HepG2 (cell line): ENCODE measurements around the gene WASHC3. TPM values are rescaled to one million over a fixed set of nuclear protein-coding genes. Genes with fewer than 3 reads are reported as not detected.

ENCODE experiments used
- ATAD3A ChIP-seq: sonication (generic); formaldehyde crosslinking; IDR thresholded peaks from 2 replicates; pipeline ENCODE4 v1.4.0; 2020; ENCODE audit warnings: missing genetic modification reagents
- BRCA1 ChIP-seq: sonication (generic); formaldehyde crosslinking; IDR thresholded peaks from 2 replicates; pipeline ENCODE4 v1.4.0; 2020; ENCODE audit warnings: missing genetic modification reagents
- GATA4 ChIP-seq: sonication (generic); IDR thresholded peaks from 2 replicates; pipeline ENCODE4 v1.6.1; 2016; ENCODE audit warnings: antibody characterized with exemption, low read depth, borderline replicate concordance
- KDM3A ChIP-seq: IDR thresholded peaks from 2 replicates; pipeline ENCODE4 v1.6.1; 2018; ENCODE audit warnings: low read depth, missing compliant biosample characterization
- KMT2A ChIP-seq: sonication (generic); formaldehyde crosslinking; IDR thresholded peaks from 2 replicates; pipeline ENCODE4 v1.4.0; 2020; ENCODE audit warnings: missing genetic modification reagents
- RERE ChIP-seq: IDR thresholded peaks from 2 replicates; pipeline ENCODE4 v1.6.1; 2016; ENCODE audit warnings: low read depth, missing genetic modification reagents, missing compliant biosample characterization
- SALL1 ChIP-seq: sonication (generic); formaldehyde crosslinking; IDR thresholded peaks from 2 replicates; pipeline ENCODE4 v1.8.0; 2022; ENCODE audit warnings: mild to moderate bottlenecking, missing genetic modification reagents
- SOX6 ChIP-seq, 2 experiments: fragments of 450-650 bp in 1 of 2; sonication (generic) in 1 of 2; formaldehyde crosslinking in 1 of 2; IDR thresholded peaks; 2 replicates each; pipeline versions ENCODE4 v1.4.0 to v1.6.1; 2017 to 2020; ENCODE audit warnings: antibody characterized with exemption in 1 of 2, mild to moderate bottlenecking in 1 of 2, missing genetic modification reagents in 1 of 2
- ZFAT ChIP-seq: sonication (generic); formaldehyde crosslinking; conservative IDR thresholded peaks from 2 replicates; pipeline ENCODE4 v1.8.1; 2023; ENCODE audit warnings: missing genetic modification reagents, inconsistent platforms
- ZNF558 ChIP-seq: sonication (generic); formaldehyde crosslinking; IDR thresholded peaks from 2 replicates; pipeline ENCODE4 v1.9.0; 2022; ENCODE audit warnings: mild to moderate bottlenecking, missing genetic modification reagents, borderline replicate concordance
- ZNF564 ChIP-seq: sonication (generic); formaldehyde crosslinking; IDR thresholded peaks from 2 replicates; pipeline ENCODE4 v1.8.1; 2023; ENCODE audit warnings: mild to moderate bottlenecking, missing genetic modification reagents
- ZNF879 ChIP-seq: sonication (generic); formaldehyde crosslinking; IDR thresholded peaks from 2 replicates; pipeline ENCODE4 v1.8.1; 2023; ENCODE audit warnings: missing genetic modification reagents
- polyA plus RNA-seq, 8 experiments: library from polyadenylated mRNA; depleted of rRNA in 3 of 8; stranded (reverse) in 7 of 8; unstranded in 1 of 8; fragments of >200 nt; fragmentation: Illumina TruSeq in 4 of 8; extraction: Trizol in 4 of 8; gene quantifications; 2 replicates each; pipeline versions ENCODE4 v1.2.1 to v1.2.3, GENCODE V29; 2011 to 2016; ENCODE audit warnings: low read depth in 4 of 8, missing spikeins in 1 of 8, mixed read lengths in 1 of 8; ENCODE audit not compliant: insufficient read depth in 1 of 8
- total RNA-seq, 5 experiments: library from RNA; depleted of rRNA; stranded (reverse); fragments of >200 nt; fragmentation: Illumina TruSeq; extraction: Trizol; gene quantifications; 2 replicates each; pipeline ENCODE4 v1.2.3, GENCODE V29; 2016; ENCODE audit warnings: low read depth in 1 of 5
- TF ChIP-seq, protein P1 (sequence below): sonication (generic); formaldehyde crosslinking; IDR thresholded peaks from 2 replicates; pipeline ENCODE4 v1.4.0; 2020; ENCODE audit warnings: mild to moderate bottlenecking, missing genetic modification reagents, borderline replicate concordance
- TF ChIP-seq, protein P2 (sequence below): sonication (generic); formaldehyde crosslinking; IDR thresholded peaks from 2 replicates; pipeline ENCODE4 v1.8.0; 2022; ENCODE audit warnings: mild to moderate bottlenecking, missing genetic modification reagents
- TF ChIP-seq, protein P3 (sequence below): IDR thresholded peaks from 2 replicates; pipeline ENCODE4 v1.6.1; 2016; ENCODE audit warnings: control low read depth
- TF ChIP-seq, protein P4 (sequence below): IDR thresholded peaks from 2 replicates; pipeline ENCODE4 v1.6.1; 2012; ENCODE audit warnings: low read depth, low read length, improper control_type of control experiment

Gene WASHC3
- total and polyA plus RNA-seq, 2 of the 13 experiments (the other 11 are each of a cell fraction or from before 2014, with no cell fraction given) = 32.7 to 47.3 TPM

- TF ChIP-seq, protein P1, sequence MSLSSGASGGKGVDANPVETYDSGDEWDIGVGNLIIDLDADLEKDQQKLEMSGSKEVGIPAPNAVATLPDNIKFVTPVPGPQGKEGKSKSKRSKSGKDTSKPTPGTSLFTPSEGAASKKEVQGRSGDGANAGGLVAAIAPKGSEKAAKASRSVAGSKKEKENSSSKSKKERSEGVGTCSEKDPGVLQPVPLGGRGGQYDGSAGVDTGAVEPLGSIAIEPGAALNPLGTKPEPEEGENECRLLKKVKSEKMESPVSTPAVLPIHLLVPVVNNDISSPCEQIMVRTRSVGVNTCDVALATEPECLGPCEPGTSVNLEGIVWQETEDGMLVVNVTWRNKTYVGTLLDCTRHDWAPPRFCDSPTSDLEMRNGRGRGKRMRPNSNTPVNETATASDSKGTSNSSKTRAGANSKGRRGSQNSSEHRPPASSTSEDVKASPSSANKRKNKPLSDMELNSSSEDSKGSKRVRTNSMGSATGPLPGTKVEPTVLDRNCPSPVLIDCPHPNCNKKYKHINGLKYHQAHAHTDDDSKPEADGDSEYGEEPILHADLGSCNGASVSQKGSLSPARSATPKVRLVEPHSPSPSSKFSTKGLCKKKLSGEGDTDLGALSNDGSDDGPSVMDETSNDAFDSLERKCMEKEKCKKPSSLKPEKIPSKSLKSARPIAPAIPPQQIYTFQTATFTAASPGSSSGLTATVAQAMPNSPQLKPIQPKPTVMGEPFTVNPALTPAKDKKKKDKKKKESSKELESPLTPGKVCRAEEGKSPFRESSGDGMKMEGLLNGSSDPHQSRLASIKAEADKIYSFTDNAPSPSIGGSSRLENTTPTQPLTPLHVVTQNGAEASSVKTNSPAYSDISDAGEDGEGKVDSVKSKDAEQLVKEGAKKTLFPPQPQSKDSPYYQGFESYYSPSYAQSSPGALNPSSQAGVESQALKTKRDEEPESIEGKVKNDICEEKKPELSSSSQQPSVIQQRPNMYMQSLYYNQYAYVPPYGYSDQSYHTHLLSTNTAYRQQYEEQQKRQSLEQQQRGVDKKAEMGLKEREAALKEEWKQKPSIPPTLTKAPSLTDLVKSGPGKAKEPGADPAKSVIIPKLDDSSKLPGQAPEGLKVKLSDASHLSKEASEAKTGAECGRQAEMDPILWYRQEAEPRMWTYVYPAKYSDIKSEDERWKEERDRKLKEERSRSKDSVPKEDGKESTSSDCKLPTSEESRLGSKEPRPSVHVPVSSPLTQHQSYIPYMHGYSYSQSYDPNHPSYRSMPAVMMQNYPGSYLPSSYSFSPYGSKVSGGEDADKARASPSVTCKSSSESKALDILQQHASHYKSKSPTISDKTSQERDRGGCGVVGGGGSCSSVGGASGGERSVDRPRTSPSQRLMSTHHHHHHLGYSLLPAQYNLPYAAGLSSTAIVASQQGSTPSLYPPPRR = peak; percentile 97
- TF ChIP-seq, protein P2, sequence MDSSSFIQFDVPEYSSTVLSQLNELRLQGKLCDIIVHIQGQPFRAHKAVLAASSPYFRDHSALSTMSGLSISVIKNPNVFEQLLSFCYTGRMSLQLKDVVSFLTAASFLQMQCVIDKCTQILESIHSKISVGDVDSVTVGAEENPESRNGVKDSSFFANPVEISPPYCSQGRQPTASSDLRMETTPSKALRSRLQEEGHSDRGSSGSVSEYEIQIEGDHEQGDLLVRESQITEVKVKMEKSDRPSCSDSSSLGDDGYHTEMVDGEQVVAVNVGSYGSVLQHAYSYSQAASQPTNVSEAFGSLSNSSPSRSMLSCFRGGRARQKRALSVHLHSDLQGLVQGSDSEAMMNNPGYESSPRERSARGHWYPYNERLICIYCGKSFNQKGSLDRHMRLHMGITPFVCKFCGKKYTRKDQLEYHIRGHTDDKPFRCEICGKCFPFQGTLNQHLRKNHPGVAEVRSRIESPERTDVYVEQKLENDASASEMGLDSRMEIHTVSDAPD (CRISPR knock-in tag) = no peak; the same call in 1 of the 2 replicates
- no peak for TF ChIP-seq BRCA1 (CRISPR knock-in tag)
- TF ChIP-seq ATAD3A (CRISPR knock-in tag) = no peak
- no peak for TF ChIP-seq ZFAT (CRISPR knock-in tag)
- no peak for TF ChIP-seq ZNF558 (CRISPR knock-in tag)
- TF ChIP-seq RERE = peak; percentile 97
- TF ChIP-seq, protein P3, sequence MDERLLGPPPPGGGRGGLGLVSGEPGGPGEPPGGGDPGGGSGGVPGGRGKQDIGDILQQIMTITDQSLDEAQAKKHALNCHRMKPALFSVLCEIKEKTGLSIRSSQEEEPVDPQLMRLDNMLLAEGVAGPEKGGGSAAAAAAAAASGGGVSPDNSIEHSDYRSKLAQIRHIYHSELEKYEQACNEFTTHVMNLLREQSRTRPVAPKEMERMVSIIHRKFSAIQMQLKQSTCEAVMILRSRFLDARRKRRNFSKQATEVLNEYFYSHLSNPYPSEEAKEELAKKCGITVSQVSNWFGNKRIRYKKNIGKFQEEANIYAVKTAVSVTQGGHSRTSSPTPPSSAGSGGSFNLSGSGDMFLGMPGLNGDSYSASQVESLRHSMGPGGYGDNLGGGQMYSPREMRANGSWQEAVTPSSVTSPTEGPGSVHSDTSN = no peak
- TF ChIP-seq ZNF564 (CRISPR knock-in tag) = no peak
- TF ChIP-seq GATA4 = peak; percentile 94; the same call in 1 of the 2 replicates
- TF ChIP-seq KDM3A (CRISPR knock-in tag) = no peak
- TF ChIP-seq SALL1 = peak; percentile 58; the same call in 1 of the 2 replicates
- no peak for TF ChIP-seq KMT2A (CRISPR knock-in tag)
- TF ChIP-seq SOX6 (IDR thresholded peaks at IDR 0.05) = no peak
- TF ChIP-seq SOX6 (CRISPR knock-in tag; IDR thresholded peaks at IDR 0.05) = peak; percentile 97
- TF ChIP-seq ZNF879 (CRISPR knock-in tag) = no peak
- TF ChIP-seq, protein P4, sequence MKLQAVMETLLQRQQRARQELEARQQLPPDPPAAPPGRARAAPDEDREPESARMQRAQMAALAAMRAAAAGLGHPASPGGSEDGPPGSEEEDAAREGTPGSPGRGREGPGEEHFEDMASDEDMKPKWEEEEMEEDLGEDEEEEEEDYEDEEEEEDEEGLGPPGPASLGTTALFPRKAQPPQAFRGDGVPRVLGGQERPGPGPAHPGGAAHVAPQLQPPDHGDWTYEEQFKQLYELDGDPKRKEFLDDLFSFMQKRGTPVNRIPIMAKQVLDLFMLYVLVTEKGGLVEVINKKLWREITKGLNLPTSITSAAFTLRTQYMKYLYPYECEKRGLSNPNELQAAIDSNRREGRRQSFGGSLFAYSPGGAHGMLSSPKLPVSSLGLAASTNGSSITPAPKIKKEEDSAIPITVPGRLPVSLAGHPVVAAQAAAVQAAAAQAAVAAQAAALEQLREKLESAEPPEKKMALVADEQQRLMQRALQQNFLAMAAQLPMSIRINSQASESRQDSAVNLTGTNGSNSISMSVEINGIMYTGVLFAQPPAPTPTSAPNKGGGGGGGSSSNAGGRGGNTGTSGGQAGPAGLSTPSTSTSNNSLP = peak; percentile 96
Observed at GRCh38 chr12:102059343-102059742, 2.4 kb downstream of the WASHC3 start (continued).
